Mesendoderm (in vitro differentiated cells): ENCODE results near the gene PALLD.

Experiments
- DNase-seq: peaks from one replicate; pipeline ENCODE4 v3.0.0; 2013
- H2AK5ac ChIP-seq: 2 replicates; pipeline ENCODE4 v1.6.1; 2013; ENCODE audit warnings: low read length, inconsistent platforms
- H2BK120ac ChIP-seq: 2 replicates; pipeline ENCODE4 v1.6.1; 2013; ENCODE audit warnings: low read depth, mild to moderate bottlenecking, low read length, moderate library complexity, mixed read lengths
- H2BK15ac ChIP-seq: replicated peaks from 2 replicates; pipeline ENCODE4 v1.6.1; 2013; ENCODE audit warnings: low read depth, mild to moderate bottlenecking, moderate library complexity
- H2BK5ac ChIP-seq: 2 replicates; pipeline ENCODE4 v1.6.1; 2013; ENCODE audit warnings: low read length, inconsistent platforms
- H3K18ac ChIP-seq: 2 replicates; pipeline ENCODE4 v1.6.1; 2013; ENCODE audit warnings: mild to moderate bottlenecking, low read length, mixed read lengths
- H3K23ac ChIP-seq: one replicate; pipeline ENCODE4 v1.6.1; 2013; ENCODE audit warnings: low read length
- H3K27ac ChIP-seq: 2 replicates; pipeline ENCODE4 v1.5.1; 2013; ENCODE audit warnings: low read depth, mild to moderate bottlenecking, inconsistent platforms, low read length, moderate library complexity
- H3K27me3 ChIP-seq: 2 replicates; pipeline ENCODE4 v1.6.1; 2013; ENCODE audit warnings: low read length, control low read depth, mild to moderate bottlenecking, inconsistent platforms; ENCODE audit not compliant: insufficient read depth, poor library complexity
- H3K36me3 ChIP-seq: 2 replicates; pipeline ENCODE4 v1.6.1; 2013; ENCODE audit warnings: low read length, inconsistent platforms; ENCODE audit not compliant: control insufficient read depth, insufficient read depth
- H3K4ac ChIP-seq: one replicate; pipeline ENCODE4 v1.6.1; 2013; ENCODE audit warnings: low read depth, mild to moderate bottlenecking, low read length, moderate library complexity
- H3K4me1 ChIP-seq: 2 replicates; pipeline ENCODE4 v1.6.1; 2013; ENCODE audit warnings: low read depth, low read length, inconsistent platforms; ENCODE audit not compliant: control insufficient read depth
- H3K4me2 ChIP-seq: 2 replicates; pipeline ENCODE4 v1.6.1; 2013; ENCODE audit warnings: low read length
- H3K4me3 ChIP-seq: 2 replicates; pipeline ENCODE4 v1.5.1; 2013; ENCODE audit warnings: mild to moderate bottlenecking, low read length
- H3K56ac ChIP-seq: one replicate; pipeline ENCODE4 v1.6.1; 2013; ENCODE audit warnings: low read length
- H3K79me1 ChIP-seq: 2 replicates; pipeline ENCODE4 v1.6.1; 2013; ENCODE audit warnings: low read length, inconsistent platforms
- H3K79me2 ChIP-seq: 2 replicates; pipeline ENCODE4 v1.6.1; 2013; ENCODE audit warnings: mild to moderate bottlenecking, low read length; ENCODE audit not compliant: control insufficient read depth, insufficient read depth
- H3K9ac ChIP-seq: 2 replicates; pipeline ENCODE4 v1.6.1; 2013; ENCODE audit warnings: low read length, inconsistent platforms
- H4K5ac ChIP-seq: one replicate; pipeline ENCODE4 v1.6.1; 2013; ENCODE audit warnings: low read length
- H4K8ac ChIP-seq: one replicate; pipeline ENCODE4 v1.6.1; 2013; ENCODE audit warnings: low read depth, mild to moderate bottlenecking, control low read depth, low read length, moderate library complexity
- WGBS: extraction: QIAGEN DNeasy Blood & Tissue Kit; methylation state at CpG from one replicate; pipeline ENCODE4 v1.1.7; 2013; ENCODE audit warnings: low lambda C conversion rate, missing lambda C conversion rate; ENCODE audit not compliant: insufficient coverage; ENCODE audit errors: extremely low coverage; 5-methylcytosine and 5-hydroxymethylcytosine counted together

PALLD gene

GRCh38 chr4:168924667-168925066, 427.8 kb downstream of the PALLD start:
- H3K79me2 ChIP-seq = no peaks in the 10 kb centered on the region
- H2BK15ac ChIP-seq = no peak overlapping the region
- no CpG with 5 or more reads among the region's 2 CpGs for WGBS
- no peak overlapping the region for H2BK5ac ChIP-seq
- H3K27ac ChIP-seq = no peak overlapping the region
- H3K56ac ChIP-seq = no peak overlapping the region
- H3K79me1 ChIP-seq = no peaks in the 10 kb centered on the region
- H3K4me1 ChIP-seq = no peaks in the 10 kb centered on the region
- DNase-seq = no peak
- no peak overlapping the region for H2AK5ac ChIP-seq
- H2BK120ac ChIP-seq = no peak overlapping the region
- H4K8ac ChIP-seq = no peak overlapping the region
- no peak overlapping the region for H3K18ac ChIP-seq
- no peak overlapping the region for H4K5ac ChIP-seq
- no peak overlapping the region for H3K9ac ChIP-seq
- H3K27me3 ChIP-seq = no peaks in the 10 kb centered on the region
- no peak overlapping the region for H3K4me3 ChIP-seq
- no peak overlapping the region for H3K4ac ChIP-seq
- H3K23ac ChIP-seq = no peak overlapping the region
- no peak overlapping the region for H3K4me2 ChIP-seq
- H3K36me3 ChIP-seq = no peaks in the 10 kb centered on the region

- Histone ChIP-seq H3K79me2 (no peaks in the 10 kb centered on the region), H4K8ac (no peak overlapping the region), H3K4me3 (no peak overlapping the region), H2BK5ac (no peak overlapping the region), H3K27ac (no peak overlapping the region), H2BK15ac (no peak overlapping the region), H3K9ac (no peak overlapping the region), H3K4me2 (no peak overlapping the region), H2BK120ac (no peak overlapping the region), H3K23ac (no peak overlapping the region), H2AK5ac (no peak overlapping the region), H3K36me3 (no peaks in the 10 kb centered on the region), H3K79me1 (no peaks in the 10 kb centered on the region), H4K5ac (no peak overlapping the region), H3K27me3 (no peaks in the 10 kb centered on the region), H3K56ac (no peak overlapping the region), H3K18ac (no peak overlapping the region), H3K4ac (no peak overlapping the region), H3K4me1 (no peaks in the 10 kb centered on the region)
- WGBS = no CpG with 5 or more reads among the region's 5 CpGs
- no peak for DNase-seq
Measured at GRCh38 chr4:168925789-168926490, 429.1 kb downstream of the PALLD start.

GRCh38 chr4:168928346-168928745, 431.5 kb downstream of the PALLD start:
- Histone ChIP-seq H2AK5ac (no peak overlapping the region), H2BK15ac (no peak overlapping the region), H3K27ac (no peak overlapping the region), H3K27me3 (no peaks in the 10 kb centered on the region), H3K36me3 (no peaks in the 10 kb centered on the region), H3K4me1 (no peaks in the 10 kb centered on the region), H4K5ac (no peak overlapping the region), H3K4me2 (no peak overlapping the region), H3K9ac (no peak overlapping the region), H3K79me1 (no peaks in the 10 kb centered on the region), H2BK5ac (no peak overlapping the region), H3K56ac (no peak overlapping the region), H4K8ac (no peak overlapping the region), H2BK120ac (no peak overlapping the region), H3K18ac (no peak overlapping the region), H3K23ac (no peak overlapping the region), H3K4me3 (no peak overlapping the region), H3K79me2 (no peaks in the 10 kb centered on the region), H3K4ac (no peak overlapping the region)
- no CpG with 5 or more reads among the region's 2 CpGs for WGBS
- DNase-seq = no peak

GRCh38 chr4:168928875-168929274, 432.0 kb downstream of the PALLD start:
- no peak overlapping the region for H3K56ac ChIP-seq
- no peak overlapping the region for H4K8ac ChIP-seq
- H4K5ac ChIP-seq = no peak overlapping the region
- no peak overlapping the region for H2BK15ac ChIP-seq
- H2BK120ac ChIP-seq = no peak overlapping the region
- no peak overlapping the region for H3K23ac ChIP-seq
- no peak overlapping the region for H3K18ac ChIP-seq
- no peak overlapping the region for H3K27ac ChIP-seq
- no peak for DNase-seq
- no peak overlapping the region for H3K4me3 ChIP-seq
- WGBS = no CpG with 5 or more reads among the region's 3 CpGs
- no peak overlapping the region for H3K4ac ChIP-seq
- no peaks in the 10 kb centered on the region for H3K79me1 ChIP-seq
- no peaks in the 10 kb centered on the region for H3K36me3 ChIP-seq
- H2AK5ac ChIP-seq = no peak overlapping the region
- H3K4me1 ChIP-seq = no peaks in the 10 kb centered on the region
- H3K27me3 ChIP-seq = no peaks in the 10 kb centered on the region
- no peak overlapping the region for H3K9ac ChIP-seq
- H2BK5ac ChIP-seq = no peak overlapping the region
- no peak overlapping the region for H3K4me2 ChIP-seq
- no peaks in the 10 kb centered on the region for H3K79me2 ChIP-seq

- H4K5ac ChIP-seq = no peak overlapping the region
- no peak overlapping the region for H3K4ac ChIP-seq
- no peak overlapping the region for H2AK5ac ChIP-seq
- H3K9ac ChIP-seq = no peak overlapping the region
- no peak overlapping the region for H3K4me2 ChIP-seq
- no peak overlapping the region for H3K4me3 ChIP-seq
- H3K23ac ChIP-seq = no peak overlapping the region
- no peak overlapping the region for H3K56ac ChIP-seq
- H3K18ac ChIP-seq = no peak overlapping the region
- DNase-seq = no peak
- no peak overlapping the region for H2BK5ac ChIP-seq
- no peaks in the 10 kb centered on the region for H3K4me1 ChIP-seq
- H3K79me1 ChIP-seq = no peaks in the 10 kb centered on the region
- H3K36me3 ChIP-seq = no peaks in the 10 kb centered on the region
- no peak overlapping the region for H4K8ac ChIP-seq
- no peak overlapping the region for H2BK120ac ChIP-seq
- no peaks in the 10 kb centered on the region for H3K79me2 ChIP-seq
- no peaks in the 10 kb centered on the region for H3K27me3 ChIP-seq
- WGBS = no CpG with 5 or more reads among the region's 6 CpGs
- no peak overlapping the region for H3K27ac ChIP-seq
- no peak overlapping the region for H2BK15ac ChIP-seq
Measured at GRCh38 chr4:168930413-168931196, 433.8 kb downstream of the PALLD start.
